GM12878 (cell line): ENCODE results near the gene TAF11L12. TPM values are rescaled to one million over a fixed set of nuclear protein-coding genes. Genes with fewer than 3 reads are reported as not detected.

Experiments used
- ATAC-seq: fragments of 200-7000 bp; cut with Tn5 transposase; 3 replicates; pipeline ENCODE4 v1.9.1; 2020; ENCODE audit warnings: mild to moderate bottlenecking, moderate library complexity
- BruUV-seq: library from RNA; stranded (reverse); fragments of 400-500 nt; replicated peaks from 2 replicates; lab custom pipeline; 2021; lab: Mats Ljungman, UMichigan
- CTCF ChIA-PET: fragments of 300-600 bp; sonication (Branson Sonifier 250); formaldehyde crosslinking; extraction: SDS; loops from one replicate; lab custom pipeline; 2021; ENCODE audit warnings: inconsistent platforms; lab: Yijun Ruan, JAX
- POLR2A ChIA-PET: fragments of 350-600 bp; formaldehyde crosslinking; extraction: SDS; loops from one replicate; lab custom pipeline; 2021; ENCODE audit warnings: inconsistent platforms; lab: Charles Lee
- RAD21 ChIA-PET: fragments of 300-600 bp; sonication (Branson Sonifier 250); formaldehyde crosslinking; loops from one replicate; lab custom pipeline; 2023; ENCODE audit warnings: antibody characterized with exemption; ENCODE audit not compliant: unreplicated experiment; lab: Charles Lee
- SMC1A ChIA-PET: fragments of 300-600 bp; sonication (Branson Sonifier 250); formaldehyde crosslinking; loops from one replicate; lab custom pipeline; 2023; ENCODE audit not compliant: unreplicated experiment, uncharacterized antibody; lab: Charles Lee
- DNase-seq: peaks from one replicate; pipeline ENCODE4 v3.0.0-alpha.2; 2011; ENCODE audit warnings: low read depth, low spot score
- FAIRE-seq: peaks from 3 replicates; lab custom pipeline; 2011; peaks lifted over from hg19 to GRCh38; lab: Jason Lieb, UNC
- H2AFZ ChIP-seq: 2 replicates; pipeline ENCODE4 v1.6.0; 2011; ENCODE audit warnings: low read depth, low read length, control low read depth; ENCODE audit not compliant: control insufficient read depth
- H3K27ac ChIP-seq: 2 replicates; pipeline ENCODE4 v1.5.1; 2011; ENCODE audit warnings: control low read depth; ENCODE audit not compliant: control insufficient read depth, insufficient read depth
- H3K27me3 ChIP-seq, 2 experiments: replicated peaks in 1 of 2; 2 replicates each; pipeline versions ENCODE4 v1.6.0 to v1.6.1; 2011; ENCODE audit warnings: low read length in 1 of 2; ENCODE audit not compliant: control insufficient read depth in 2 of 2, insufficient read depth in 2 of 2
- H3K36me3 ChIP-seq, 2 experiments: 2 replicates each; pipeline ENCODE4 v1.5.1; 2011; ENCODE audit warnings: low read length in 1 of 2; ENCODE audit not compliant: control insufficient read depth in 2 of 2, insufficient read depth in 2 of 2
- H3K4me1 ChIP-seq: 2 replicates; pipeline ENCODE4 v1.6.1; 2011; ENCODE audit warnings: mild to moderate bottlenecking, low read length, moderate library complexity, mixed read lengths; ENCODE audit not compliant: control insufficient read depth, insufficient read depth
- H3K4me2 ChIP-seq: 2 replicates; pipeline ENCODE4 v1.6.0; 2011; ENCODE audit warnings: control low read depth; ENCODE audit not compliant: control insufficient read depth, insufficient read depth
- H3K4me3 ChIP-seq: fragments of 200-600 bp; sonication (generic); 2 replicates; pipeline ENCODE4 v1.5.1; 2016
- H3K79me2 ChIP-seq: 2 replicates; pipeline ENCODE4 v1.6.0; 2011; ENCODE audit warnings: low read length; ENCODE audit not compliant: control insufficient read depth, insufficient read depth
- H3K9ac ChIP-seq: 2 replicates; pipeline ENCODE4 v1.8.0; 2011; ENCODE audit warnings: low read length, control low read depth, mixed read lengths; ENCODE audit not compliant: control insufficient read depth, insufficient read depth
- H3K9me3 ChIP-seq: replicated peaks from 3 replicates; pipeline ENCODE4 v1.5.1; 2011; ENCODE audit warnings: mild to moderate bottlenecking, low read length; ENCODE audit not compliant: control insufficient read depth, insufficient read depth
- H4K20me1 ChIP-seq: 2 replicates; pipeline ENCODE4 v1.6.0; 2011; ENCODE audit not compliant: control insufficient read depth, insufficient read depth
- BCLAF1 ChIP-seq: fragments of 450-650 bp; IDR thresholded peaks from 2 replicates; pipeline ENCODE4 v1.6.1; 2017; ENCODE audit warnings: antibody characterized with exemption, mild to moderate bottlenecking, moderate library complexity
- BHLHE40 ChIP-seq, 2 experiments: fragments of 450-650 bp in 1 of 2; IDR thresholded peaks; 2 replicates each; pipeline ENCODE4 v1.6.1; 2011 to 2017; ENCODE audit warnings: low read depth in 2 of 2, borderline replicate concordance in 1 of 2, improper control_type of control experiment in 1 of 2, low read length in 1 of 2, mild to moderate bottlenecking in 1 of 2
- BRCA1 ChIP-seq: IDR thresholded peaks from 2 replicates; pipeline ENCODE4 v1.6.1; 2011; ENCODE audit warnings: low read depth, low read length, improper control_type of control experiment
- EGR1 ChIP-seq, 2 experiments: IDR thresholded peaks; 1 replicate in 1 of 2; 2 replicates in 1 of 2; pipeline ENCODE4 v1.6.1; 2011 to 2012; ENCODE audit warnings: low read depth in 2 of 2, low read length in 2 of 2, borderline replicate concordance in 1 of 2, mild to moderate bottlenecking in 1 of 2, moderate library complexity in 1 of 2
- ELK1 ChIP-seq: IDR thresholded peaks from 2 replicates; pipeline ENCODE4 v1.6.1; 2012; ENCODE audit warnings: low read depth, low read length, improper control_type of control experiment
- EP300 ChIP-seq, 2 experiments: fragments of 150-350 bp in 1 of 2; IDR thresholded peaks; 2 replicates each; pipeline ENCODE4 v1.6.1; 2011 to 2012; ENCODE audit warnings: low read depth in 2 of 2, low read length in 2 of 2, borderline replicate concordance in 1 of 2, improper control_type of control experiment in 1 of 2, inconsistent platforms in 1 of 2; ENCODE audit not compliant: control insufficient read depth in 1 of 2
- HDGF ChIP-seq: fragments of 450-650 bp; IDR thresholded peaks from 2 replicates; pipeline ENCODE4 v1.6.1; 2016; ENCODE audit warnings: antibody characterized with exemption
- JUNB ChIP-seq: IDR thresholded peaks from 2 replicates; pipeline ENCODE4 v1.6.1; 2016; ENCODE audit warnings: antibody characterized with exemption, mild to moderate bottlenecking
- MEF2B ChIP-seq: fragments of 450-650 bp; IDR thresholded peaks from 2 replicates; pipeline ENCODE4 v1.6.1; 2018; ENCODE audit warnings: mild to moderate bottlenecking, moderate library complexity; ENCODE audit not compliant: partially characterized antibody, poor library complexity, severe bottlenecking
- MTA2 ChIP-seq: fragments of 450-650 bp; IDR thresholded peaks from 2 replicates; pipeline ENCODE4 v1.6.1; 2016; ENCODE audit warnings: low read depth, mild to moderate bottlenecking, moderate library complexity
- MYB ChIP-seq: fragments of 150-350 bp; IDR thresholded peaks from 2 replicates; pipeline ENCODE4 v1.6.1; 2014; ENCODE audit warnings: mild to moderate bottlenecking, low read depth, low read length, borderline replicate concordance
- NKRF ChIP-seq: fragments of 450-650 bp; conservative IDR thresholded peaks from 2 replicates; pipeline ENCODE4 v1.6.1; 2017; ENCODE audit warnings: mild to moderate bottlenecking, moderate library complexity
- SP1 ChIP-seq: IDR thresholded peaks from one replicate; pipeline ENCODE4 v1.6.1; 2011; ENCODE audit warnings: low read depth, low read length
- SRF ChIP-seq, 2 experiments: IDR thresholded peaks; 2 replicates each; pipeline ENCODE4 v1.6.1; 2011; ENCODE audit warnings: low read depth in 2 of 2, low read length in 2 of 2, mild to moderate bottlenecking in 1 of 2, moderate library complexity in 1 of 2
- TAF1 ChIP-seq: IDR thresholded peaks from 2 replicates; pipeline ENCODE4 v1.6.1; 2011; ENCODE audit warnings: mild to moderate bottlenecking, low read depth, low read length, borderline replicate concordance
- USF1 ChIP-seq: IDR thresholded peaks from 2 replicates; pipeline ENCODE4 v1.6.1; 2011; ENCODE audit warnings: borderline replicate concordance, low read depth, mild to moderate bottlenecking, moderate library complexity, mixed read lengths, low read length; ENCODE audit not compliant: insufficient read depth; ENCODE audit errors: extremely low read length
- ZNF274 ChIP-seq: IDR thresholded peaks from one replicate; pipeline ENCODE4 v1.8.0; 2011; ENCODE audit not compliant: insufficient read length, insufficient read depth
- WGBS: methylation state at CpG from one replicate; pipeline ENCODE4 v1.1.6; 2016; ENCODE audit warnings: low lambda C conversion rate; ENCODE audit not compliant: insufficient replicate concordance, insufficient coverage; ENCODE audit errors: missing lambda C conversion rate; 5-methylcytosine and 5-hydroxymethylcytosine counted together
- in situ Hi-C: fragments of 300-500 bp; cut with MboI; formaldehyde crosslinking; loops from 9 replicates; pipeline ENCODE4 v1.14.3; 2018; ENCODE audit warnings: mixed read lengths
- intact Hi-C: fragments of 100-400 bp; cut with micrococcal nuclease; formaldehyde crosslinking; loops from one replicate; pipeline ENCODE4 v1.14.2; 2022; ENCODE audit not compliant: unreplicated experiment
- polyA plus RNA-seq, 11 experiments: library from polyadenylated mRNA; depleted of rRNA in 4 of 11; unstranded in 6 of 11; stranded (reverse) in 5 of 11; fragments of >200 nt; fragmentation: Nextera tagmentation in 4 of 11; fragmentation: Illumina TruSeq in 1 of 11; extraction: Ambion mirVana in 4 of 11; extraction: Trizol in 1 of 11; gene quantifications; 1 replicate in 1 of 11; 2 replicates in 10 of 11; pipeline versions ENCODE4 v1.2.1 to v1.2.3, GENCODE V29; 2011 to 2016; ENCODE audit warnings: inconsistent platforms in 2 of 11, missing spikeins in 2 of 11, low read depth in 1 of 11
- total RNA-seq, 4 experiments: library from RNA; depleted of rRNA in 3 of 4; stranded (reverse); fragments of >200 nt in 3 of 4; fragmentation: Illumina TruSeq in 1 of 4; extraction: Trizol in 1 of 4; gene quantifications; 2 replicates each; pipeline versions ENCODE4 v1.2.1 to v1.2.3, GENCODE V29; 2013 to 2021

The TAF11L12 gene
- total and polyA plus RNA-seq, 10 of the 15 experiments (the other 5 are each of a cell fraction or from before 2014, with no cell fraction given) = not detected

- FAIRE-seq (no peak), DNase-seq (no peak), ATAC-seq (no peak)
- Histone ChIP-seq H3K4me3 (no peak within 1 kb of the TSS), H3K36me3 (no peaks in the 10 kb centered on the region), H3K27me3 (no peaks in the 10 kb centered on the region), H3K79me2 (no peaks in the 10 kb centered on the region), H4K20me1 (no peaks in the 10 kb centered on the region), H3K9me3 (no peaks in the 10 kb centered on the region), H3K27ac (no peak within 1 kb of the TSS), H3K4me1 (no peaks in the 10 kb centered on the region), H2AFZ (no peak within 1 kb of the TSS), H3K4me2 (no peak within 1 kb of the TSS), H3K9ac (no peak within 1 kb of the TSS)
- ChIA-PET POLR2A (no interaction called here), SMC1A (no interaction called here), RAD21 (no interaction called here), CTCF (no interaction called here)
- BruUV-seq = no TSS peak
- intact Hi-C loops = no loop called here
- WGBS = 24% methylated on average over 5 of the region's 5 CpGs
- in situ Hi-C loops = no loop called here
- no peak for TF ChIP-seq ELK1
- no peak for TF ChIP-seq MEF2B
- TF ChIP-seq EGR1 (IDR thresholded peaks at IDR 0.05; ENCODE audit: borderline replicate concordance in 1 of 2, low read depth in 2 of 2, low read length in 2 of 2) = no peak
- TF ChIP-seq MYB = no peak
- no peak for TF ChIP-seq BCLAF1
- TF ChIP-seq JUNB = no peak
- no peak for TF ChIP-seq MTA2
- TF ChIP-seq SP1 = no peak
- TF ChIP-seq TAF1 = no peak
- TF ChIP-seq NKRF = no peak
- no peak for TF ChIP-seq BRCA1
- no peak for TF ChIP-seq SRF (IDR thresholded peaks at IDR 0.05; ENCODE audit: low read depth in 2 of 2, low read length in 2 of 2)
- TF ChIP-seq USF1 = no peak
- no peak for TF ChIP-seq BHLHE40 (IDR thresholded peaks at IDR 0.05; ENCODE audit: borderline replicate concordance in 1 of 2, low read depth in 2 of 2, low read length in 1 of 2)
- no peak for TF ChIP-seq EP300 (IDR thresholded peaks at IDR 0.05; ENCODE audit: borderline replicate concordance in 1 of 2, control insufficient read depth in 1 of 2, low read depth in 2 of 2, low read length in 2 of 2)
- no peak for TF ChIP-seq ZNF274
- no peak for TF ChIP-seq HDGF
Measured at GRCh38 chr5:17634160-17634559, 24.0 kb downstream of the TAF11L12 start, which contains the start of gene TAF11L14. Gene TAF11L14, plus strand, starts transcription at chr5:17634460.
